ENCODE data around the gene P2RX7.

DNA sequence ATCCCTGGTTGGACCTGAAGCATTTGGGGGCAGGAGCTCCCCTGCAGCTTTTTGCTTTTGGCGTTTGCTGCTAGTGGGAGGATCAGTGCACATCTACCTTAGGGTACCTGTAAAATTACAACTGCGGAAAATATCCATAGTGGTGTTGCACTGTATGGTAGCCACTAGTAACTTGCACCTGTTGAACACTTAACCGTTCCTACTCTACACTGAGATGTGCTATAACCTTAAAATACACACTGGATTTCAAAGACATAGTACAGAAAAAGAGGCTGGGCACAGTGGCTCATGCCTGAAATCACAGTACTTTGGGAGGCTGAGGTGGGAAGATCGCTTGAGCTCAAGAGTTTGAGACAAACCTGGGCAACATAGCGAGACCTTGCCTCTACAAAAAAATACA is 80.2 kb downstream of the P2RX7 start:
- TF ChIP-seq EP300 (IDR thresholded peaks at IDR 0.05) (no peak), POLR2AphosphoS5 (IDR thresholded peaks at IDR 0.05) (no peak)
- TF ChIP-seq, protein P1, sequence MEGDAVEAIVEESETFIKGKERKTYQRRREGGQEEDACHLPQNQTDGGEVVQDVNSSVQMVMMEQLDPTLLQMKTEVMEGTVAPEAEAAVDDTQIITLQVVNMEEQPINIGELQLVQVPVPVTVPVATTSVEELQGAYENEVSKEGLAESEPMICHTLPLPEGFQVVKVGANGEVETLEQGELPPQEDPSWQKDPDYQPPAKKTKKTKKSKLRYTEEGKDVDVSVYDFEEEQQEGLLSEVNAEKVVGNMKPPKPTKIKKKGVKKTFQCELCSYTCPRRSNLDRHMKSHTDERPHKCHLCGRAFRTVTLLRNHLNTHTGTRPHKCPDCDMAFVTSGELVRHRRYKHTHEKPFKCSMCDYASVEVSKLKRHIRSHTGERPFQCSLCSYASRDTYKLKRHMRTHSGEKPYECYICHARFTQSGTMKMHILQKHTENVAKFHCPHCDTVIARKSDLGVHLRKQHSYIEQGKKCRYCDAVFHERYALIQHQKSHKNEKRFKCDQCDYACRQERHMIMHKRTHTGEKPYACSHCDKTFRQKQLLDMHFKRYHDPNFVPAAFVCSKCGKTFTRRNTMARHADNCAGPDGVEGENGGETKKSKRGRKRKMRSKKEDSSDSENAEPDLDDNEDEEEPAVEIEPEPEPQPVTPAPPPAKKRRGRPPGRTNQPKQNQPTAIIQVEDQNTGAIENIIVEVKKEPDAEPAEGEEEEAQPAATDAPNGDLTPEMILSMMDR (IDR thresholded peaks at IDR 0.05) = no peak
